Left forelimb (tissue), 1 donor: Measurements from ENCODE around the gene DDR1.
"Not testable (repeated sequence)": the region's sequence is repeated elsewhere in the genome, so short reads cannot be mapped to it uniquely, and the experiment has no call there.

Experiments used
- DNase-seq: peaks from one replicate; pipeline ENCODE4 v3.0.0-alpha.2; 2018; ENCODE audit warnings: low spot score

The DDR1 gene

GRCh38 chr6:30854285-30855040, 29.9 kb upstream of the DDR1 start:
- no peak for DNase-seq

GRCh38 chr6:30855429-30856075, 28.8 kb upstream of the DDR1 start:
- no peak for DNase-seq

GRCh38 chr6:30857112-30857511, 27.2 kb upstream of the DDR1 start:
- DNase-seq = no peak

GRCh38 chr6:30857549-30857948, 26.8 kb upstream of the DDR1 start:
- no peak for DNase-seq

GRCh38 chr6:30859726-30860125, 24.6 kb upstream of the DDR1 start:
- not testable (repeated sequence) for DNase-seq

- no peak for DNase-seq
Observed at GRCh38 chr6:30861257-30862048, 22.9 kb upstream of the DDR1 start.

- DNase-seq = no peak
Observed at GRCh38 chr6:30862156-30862875, 22.0 kb upstream of the DDR1 start.

GRCh38 chr6:30864325-30864724, 20.0 kb upstream of the DDR1 start:
- no peak for DNase-seq

- DNase-seq = not testable (repeated sequence)
Observed at GRCh38 chr6:30869241-30869749, 15.0 kb upstream of the DDR1 start.

- no peak for DNase-seq
Observed at GRCh38 chr6:30870546-30870945, 13.8 kb upstream of the DDR1 start.

GRCh38 chr6:30871592-30872183, 12.6 kb upstream of the DDR1 start:
- no peak for DNase-seq

GRCh38 chr6:30873137-30873640, 11.1 kb upstream of the DDR1 start:
- no peak for DNase-seq

GRCh38 chr6:30873795-30874194, 10.5 kb upstream of the DDR1 start:
- DNase-seq = not testable (repeated sequence)

GRCh38 chr6:30875244-30876038, 8.9 kb upstream of the DDR1 start:
- no peak for DNase-seq

- no peak for DNase-seq
Observed at GRCh38 chr6:30876039-30876730, 8.1 kb upstream of the DDR1 start.

- peak; percentile 90 for DNase-seq
Observed at GRCh38 chr6:30877419-30878262, 6.7 kb upstream of the DDR1 start.

GRCh38 chr6:30879684-30880427, 4.5 kb upstream of the DDR1 start:
- no peak for DNase-seq

- DNase-seq = no peak
Observed at GRCh38 chr6:30880698-30881252, 3.5 kb upstream of the DDR1 start.
